HG03575 (cell line): ENCODE data around the gene MYL3.
"Not testable (repeated sequence)": the region's sequence is repeated elsewhere in the genome, so short reads cannot be mapped to it uniquely, and the experiment has no call there.

ENCODE experiments used
- ATAC-seq: cut with Tn5 transposase; IDR thresholded peaks from one replicate; pipeline ENCODE4 v1.9.1; 2021; ENCODE audit not compliant: unreplicated experiment, insufficient number of reproducible peaks, low FRiP score; ENCODE audit errors: extremely low read depth

The MYL3 gene

DNA sequence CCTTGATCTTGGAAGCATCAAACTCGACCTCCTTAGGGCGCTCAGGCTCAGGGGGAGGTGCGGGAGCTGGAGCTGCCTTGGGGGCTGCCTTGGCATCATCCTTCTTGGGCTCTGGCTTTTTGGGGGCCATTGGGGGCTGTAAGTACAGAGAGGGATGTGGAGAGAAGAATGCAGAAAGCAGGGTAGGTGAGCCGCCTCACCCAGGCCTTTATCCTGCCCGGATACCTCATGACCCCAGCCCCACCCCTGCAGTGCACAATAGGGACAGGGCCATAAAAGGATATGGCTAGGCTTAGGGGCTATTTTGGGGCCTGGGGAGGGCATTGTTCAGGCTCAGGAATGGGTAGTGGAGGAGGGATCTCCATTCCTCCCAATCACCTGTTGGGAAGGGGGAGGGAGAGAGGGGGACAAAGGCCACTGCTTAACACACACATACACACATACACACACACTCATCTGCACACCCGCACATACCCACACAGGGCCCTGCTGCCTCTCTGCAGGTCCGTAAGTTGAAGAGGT lies at the start of gene MYL3:
Gene MYL3 (minus strand): TSS at position 184 of the 522 bp plus-strand sequence. CDS start 54 bp downstream, at position 130.
- no peak for ATAC-seq

GRCh38 chr3:46912986-46913385 lies 49.7 kb upstream of the MYL3 start:
- no peak for ATAC-seq

DNA sequence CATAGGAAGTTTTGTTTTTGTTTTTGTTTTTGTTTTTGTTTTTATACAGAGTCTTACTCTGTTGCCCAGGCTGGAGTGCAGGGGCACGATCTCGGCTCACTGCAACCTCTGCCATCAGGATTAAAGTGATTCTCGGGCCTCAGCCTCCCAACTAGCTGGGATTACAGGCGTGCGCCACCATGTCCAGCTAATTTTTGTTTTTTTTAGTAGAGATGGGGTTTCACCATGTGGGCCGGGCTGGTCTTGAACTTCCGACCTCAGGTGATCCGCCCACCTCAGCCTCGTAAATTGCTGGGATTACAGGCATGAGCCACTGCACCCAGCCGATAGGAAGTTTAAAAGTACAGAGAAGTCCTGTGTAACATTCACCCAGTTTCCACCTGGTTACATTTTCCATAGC lies 47.7 kb upstream of the MYL3 start:
- ATAC-seq: not testable (repeated sequence)

DNA sequence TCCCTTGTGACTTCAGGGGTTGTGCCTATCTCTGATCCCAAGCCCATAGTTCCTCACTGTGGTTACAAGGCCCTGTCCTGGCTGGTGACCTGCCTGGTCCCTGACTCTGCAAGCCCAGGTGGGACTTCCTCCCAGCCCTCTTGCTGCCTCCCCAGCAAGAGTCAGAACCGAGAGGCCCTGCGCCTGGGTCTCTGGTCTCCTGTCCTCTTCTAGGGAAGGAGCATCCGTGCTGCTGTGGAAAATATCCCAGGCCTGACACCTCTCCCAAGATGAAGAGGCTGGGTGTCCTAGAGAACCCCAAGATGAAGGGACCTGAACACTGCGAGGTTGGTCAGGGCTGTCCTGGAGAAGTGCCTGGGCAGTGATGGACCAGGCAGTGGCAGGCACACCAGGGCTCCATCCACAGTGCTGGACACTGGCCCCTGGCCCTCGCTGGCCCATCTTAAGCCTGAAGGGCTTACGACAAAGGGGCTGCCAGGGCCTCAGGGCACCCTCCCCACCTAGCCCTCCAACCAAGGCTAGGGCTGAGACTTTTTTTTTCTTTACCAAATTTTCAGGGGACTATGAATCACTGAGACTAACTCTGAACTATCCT lies 47.0 kb upstream of the MYL3 start:
- ATAC-seq: no peak

DNA sequence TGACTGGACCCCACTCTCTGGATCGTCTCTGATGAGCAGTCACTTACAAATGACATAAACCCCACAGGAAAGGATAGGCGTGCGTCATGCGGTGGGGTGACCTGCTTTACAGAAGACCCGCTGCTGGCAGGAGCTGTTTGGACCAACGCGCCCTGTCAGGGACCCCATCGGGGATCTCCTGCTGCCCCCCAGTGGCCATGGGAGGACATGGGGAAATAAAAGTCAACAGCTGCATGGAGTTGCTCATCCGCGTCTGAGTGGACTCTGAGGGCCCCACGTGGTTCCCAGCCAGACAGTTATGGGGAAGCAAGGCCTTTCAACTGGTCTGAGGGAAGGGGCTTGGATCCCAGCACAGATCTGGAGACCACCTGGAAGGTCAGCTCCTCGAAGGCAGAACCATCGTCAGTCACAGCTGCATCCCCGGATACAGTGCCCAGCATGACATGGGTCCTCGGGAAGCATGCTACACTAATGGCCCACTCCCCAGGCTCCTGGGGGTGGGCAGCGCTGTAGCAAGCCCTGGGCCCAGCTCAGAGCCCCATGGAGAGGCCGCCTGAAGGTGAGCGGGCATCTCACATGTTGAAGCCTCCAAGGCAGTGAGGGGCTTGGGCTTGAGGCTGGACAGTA lies 46.4 kb upstream of the MYL3 start:
- no peak for ATAC-seq

GRCh38 chr3:46908986-46909534 lies 45.8 kb upstream of the MYL3 start:
- ATAC-seq: no peak

DNA sequence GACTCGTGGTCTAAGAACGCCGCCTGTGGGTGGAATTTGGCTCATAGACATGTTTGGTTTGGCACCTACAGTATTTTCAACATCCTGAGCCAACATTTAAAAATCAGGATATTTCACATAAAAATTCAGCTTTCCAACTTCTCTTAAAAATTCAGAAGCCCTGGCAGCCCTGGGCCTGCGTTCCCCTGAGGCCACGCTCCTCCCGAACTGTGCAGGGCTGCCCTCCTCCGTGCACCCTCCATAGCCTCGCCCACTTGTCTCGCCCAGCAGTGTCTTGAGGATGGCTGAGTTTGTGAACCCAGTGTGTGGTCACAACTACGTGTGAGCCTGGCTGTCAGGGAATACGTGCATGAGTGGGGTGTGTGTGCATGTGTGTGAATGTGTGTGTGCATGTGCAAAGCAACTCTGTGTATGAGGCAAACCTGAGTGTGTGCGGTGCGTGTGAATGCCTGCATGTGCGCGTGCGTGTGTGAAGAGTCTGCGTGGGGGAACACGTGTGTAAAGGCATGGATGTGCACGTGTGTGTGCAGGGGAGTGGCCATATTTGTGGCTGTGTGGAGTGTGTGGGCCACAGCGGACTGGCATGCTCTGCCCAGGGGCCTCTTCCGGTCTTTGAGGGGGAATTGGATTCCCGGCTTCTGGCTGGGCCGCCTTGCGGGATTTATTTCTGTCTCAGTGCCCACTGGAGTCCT lies 45.2 kb upstream of the MYL3 start:
- no peak for ATAC-seq

DNA sequence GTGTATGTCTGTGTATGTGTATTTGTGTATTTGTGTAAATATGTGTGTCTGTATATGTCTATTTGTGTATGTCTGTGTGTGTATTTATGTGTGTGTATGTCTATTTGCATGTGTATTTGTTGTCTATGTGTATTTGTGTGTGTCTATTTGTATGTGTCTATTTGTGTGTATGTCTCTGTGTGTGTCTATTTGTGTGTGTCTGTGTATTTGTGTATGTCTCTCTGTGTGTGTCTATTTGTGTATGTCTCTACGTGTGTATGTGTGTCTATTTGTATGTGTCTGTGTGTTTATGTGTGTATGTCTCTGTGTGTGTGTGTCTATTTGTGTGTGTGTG lies 44.7 kb upstream of the MYL3 start:
- no peak for ATAC-seq

DNA sequence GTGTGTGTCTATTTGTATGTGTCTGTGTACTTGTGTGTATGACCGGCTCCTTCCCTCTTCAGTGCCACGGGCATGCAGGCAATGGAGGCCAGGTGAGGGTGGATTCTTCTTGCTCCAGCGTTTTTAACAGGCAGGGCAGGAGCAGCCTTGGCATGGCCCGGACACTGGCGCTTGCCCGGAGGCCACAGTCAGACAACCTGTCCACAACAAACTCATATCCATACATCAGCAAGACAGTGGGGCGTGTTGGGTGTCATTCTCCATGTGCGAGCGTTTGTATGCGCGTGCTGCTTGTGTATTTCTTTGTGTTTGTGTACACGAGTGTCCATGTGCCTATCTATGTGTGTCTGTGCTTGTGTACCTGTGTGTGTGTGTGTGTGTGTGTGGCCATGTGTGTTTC lies 44.0 kb upstream of the MYL3 start:
- ATAC-seq: no peak

DNA sequence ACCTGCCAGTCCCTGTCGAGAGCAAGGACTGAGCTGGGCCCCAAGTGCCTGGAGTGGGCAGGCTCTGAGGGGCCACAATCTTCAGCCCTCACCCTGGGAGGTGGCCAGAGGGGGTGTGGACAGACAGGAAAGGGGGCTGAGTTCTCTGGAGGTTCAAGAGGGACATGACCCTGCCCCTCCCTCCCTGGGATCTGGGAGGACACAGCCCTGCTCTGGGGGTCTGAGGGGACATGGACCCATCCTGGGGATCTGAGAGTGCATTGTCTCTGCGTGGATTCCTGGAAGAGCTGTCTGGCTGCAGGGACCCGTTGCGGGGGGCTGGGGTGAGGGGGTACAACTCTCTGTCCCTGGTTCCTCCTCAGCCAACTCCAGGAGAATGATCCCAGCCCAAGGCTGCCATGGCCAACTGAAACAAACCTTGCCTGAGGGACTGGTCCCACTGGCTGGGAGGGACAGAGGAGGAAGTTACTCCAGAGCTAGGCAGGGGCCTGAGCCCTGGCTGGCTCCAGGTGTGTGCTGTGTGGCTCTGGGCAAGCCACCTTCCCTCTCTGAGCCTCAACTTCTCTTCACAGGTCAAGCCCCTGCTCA lies 43.3 kb upstream of the MYL3 start:
- ATAC-seq: no peak

GRCh38 chr3:46905661-46906451 lies 42.6 kb upstream of the MYL3 start:
- ATAC-seq: no peak

- ATAC-seq: no peak
Measured at GRCh38 chr3:46905213-46905560, 41.9 kb upstream of the MYL3 start.

GRCh38 chr3:46904303-46905212 lies 41.3 kb upstream of the MYL3 start:
- no peak for ATAC-seq

DNA sequence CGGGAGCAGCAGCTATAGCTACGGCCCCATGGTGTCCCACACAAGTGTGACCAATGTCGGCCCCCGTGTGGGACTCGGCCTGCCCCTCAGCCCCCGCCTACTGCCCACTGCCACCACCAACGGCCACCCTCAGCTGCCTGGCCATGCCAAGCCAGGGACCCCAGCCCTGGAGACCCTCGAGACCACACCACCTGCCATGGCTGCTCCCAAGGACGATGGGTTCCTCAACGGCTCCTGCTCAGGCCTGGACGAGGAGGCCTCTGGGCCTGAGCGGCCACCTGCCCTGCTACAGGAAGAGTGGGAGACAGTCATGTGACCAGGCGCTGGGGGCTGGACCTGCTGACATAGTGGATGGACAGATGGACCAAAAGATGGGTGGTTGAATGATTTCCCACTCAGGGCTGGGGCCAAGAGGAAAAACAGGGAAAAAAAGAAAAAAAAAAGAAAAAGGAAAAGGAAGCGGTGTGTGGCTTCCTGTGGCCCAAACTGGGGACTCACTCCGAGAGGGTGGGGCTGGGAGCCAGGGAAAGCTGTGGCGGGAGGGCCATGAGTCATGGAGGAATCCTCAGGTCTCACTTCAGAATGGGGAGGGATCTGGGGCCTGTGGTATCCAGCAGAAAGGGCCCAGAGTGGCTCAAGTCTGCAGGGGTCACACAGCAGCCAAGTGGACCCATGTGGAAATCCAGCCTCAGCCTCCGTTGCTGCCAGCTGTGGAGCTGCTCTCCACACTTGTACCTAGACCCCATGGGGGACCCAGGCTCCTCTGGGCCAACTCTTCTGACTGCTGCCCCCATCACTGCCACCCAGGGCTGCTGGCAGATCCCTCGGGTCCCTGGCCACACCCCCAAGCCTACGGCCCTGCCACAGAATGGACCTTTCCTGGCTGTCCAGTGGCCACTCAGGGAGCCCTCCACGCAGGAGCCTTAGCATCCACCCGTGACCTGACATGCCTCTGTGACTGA lies 40.4 kb upstream of the MYL3 start:
- no peak for ATAC-seq

DNA sequence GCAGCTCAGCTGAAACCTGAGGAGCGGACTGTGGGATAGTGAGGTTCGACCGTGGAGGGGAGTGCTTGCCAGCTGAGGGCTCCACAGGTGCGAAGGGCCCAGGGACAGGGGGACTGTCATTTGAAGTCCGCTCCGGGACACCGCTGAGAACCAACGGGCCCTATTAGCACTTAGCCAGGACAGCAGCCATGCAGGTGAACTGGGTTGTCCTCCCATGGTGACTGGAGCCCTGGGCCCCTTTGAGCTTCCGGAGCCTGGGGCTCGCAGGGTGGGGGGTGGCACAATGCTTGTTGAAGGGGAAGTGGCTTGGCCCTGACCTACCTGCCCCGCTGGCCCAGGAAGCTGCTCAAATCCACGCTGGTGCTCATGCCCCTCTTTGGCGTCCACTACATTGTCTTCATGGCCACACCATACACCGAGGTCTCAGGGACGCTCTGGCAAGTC lies 39.0 kb upstream of the MYL3 start:
- ATAC-seq: no peak

DNA sequence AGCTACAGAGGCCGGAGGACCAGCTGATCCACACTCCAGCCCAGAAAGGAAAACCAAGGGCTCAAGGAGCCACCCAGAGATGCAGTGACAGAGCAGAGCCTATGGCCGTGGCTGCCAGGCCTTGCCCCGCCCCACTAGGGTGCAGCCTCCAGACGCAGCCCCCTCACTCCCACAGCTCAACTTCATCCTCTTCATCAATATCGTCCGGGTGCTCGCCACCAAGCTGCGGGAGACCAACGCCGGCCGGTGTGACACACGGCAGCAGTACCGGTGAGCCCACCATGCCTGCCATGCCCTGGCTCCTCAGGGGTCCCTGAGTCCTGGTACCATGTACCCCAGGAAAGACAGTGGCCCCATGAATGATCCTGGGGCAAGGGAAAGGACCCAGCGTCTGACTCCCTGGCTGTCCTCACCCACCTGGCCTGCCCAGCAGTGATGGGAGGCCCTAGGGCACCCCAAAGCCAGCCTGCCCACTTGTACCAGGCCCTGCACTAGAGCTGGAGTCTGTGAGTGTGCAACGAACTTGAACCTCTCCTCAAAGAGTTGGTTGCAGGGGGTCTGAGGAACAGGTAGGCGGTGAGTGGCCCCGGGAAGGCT lies 38.4 kb upstream of the MYL3 start:
- no peak for ATAC-seq

- ATAC-seq: no peak
Measured at GRCh38 chr3:46901061-46901460, 37.8 kb upstream of the MYL3 start.
